Neutrophil (primary cell): ENCODE data around the gene DEDD2.
"Not testable (repeated sequence)": the region's sequence is repeated elsewhere in the genome, so short reads cannot be mapped to it uniquely, and the experiment has no call there.

ENCODE experiments used
- H3K27ac ChIP-seq: fragments of 200-600 bp; sonication (generic); 2 replicates; pipeline ENCODE4 v1.5.1; 2016; ENCODE audit warnings: mild to moderate bottlenecking, moderate library complexity
- H3K27me3 ChIP-seq: fragments of 200-600 bp; sonication (generic); 2 replicates; pipeline ENCODE4 v1.6.0; 2016; ENCODE audit warnings: mild to moderate bottlenecking
- H3K36me3 ChIP-seq: fragments of 200-600 bp; sonication (generic); 2 replicates; pipeline ENCODE4 v1.5.1; 2017
- H3K4me1 ChIP-seq, 2 experiments: fragments of 200-600 bp in 1 of 2; sonication (generic) in 1 of 2; 1 replicate in 1 of 2; 2 replicates in 1 of 2; pipeline versions ENCODE4 v1.5.1 to v1.6.1; 2013 to 2016; ENCODE audit warnings: low read depth in 1 of 2, low read length in 1 of 2, mild to moderate bottlenecking in 1 of 2, moderate library complexity in 1 of 2; ENCODE audit not compliant: control insufficient read depth in 1 of 2, insufficient read depth in 1 of 2
- H3K4me3 ChIP-seq, 2 experiments: fragments of 200-600 bp in 1 of 2; sonication (generic) in 1 of 2; 1 replicate in 1 of 2; 2 replicates in 1 of 2; pipeline ENCODE4 v1.5.1; 2013 to 2016; ENCODE audit warnings: low read depth in 1 of 2, low read length in 1 of 2, mild to moderate bottlenecking in 1 of 2, moderate library complexity in 1 of 2
- H3K9me3 ChIP-seq: fragments of 200-600 bp; sonication (generic); 2 replicates; pipeline ENCODE4 v1.5.1; 2016
- TF ChIP-seq, protein P1 (sequence below): fragments of 200-600 bp; sonication (generic); IDR thresholded peaks from 2 replicates; pipeline ENCODE4 v1.5.1; 2016; ENCODE audit warnings: antibody characterized with exemption

DEDD2 gene

DNA sequence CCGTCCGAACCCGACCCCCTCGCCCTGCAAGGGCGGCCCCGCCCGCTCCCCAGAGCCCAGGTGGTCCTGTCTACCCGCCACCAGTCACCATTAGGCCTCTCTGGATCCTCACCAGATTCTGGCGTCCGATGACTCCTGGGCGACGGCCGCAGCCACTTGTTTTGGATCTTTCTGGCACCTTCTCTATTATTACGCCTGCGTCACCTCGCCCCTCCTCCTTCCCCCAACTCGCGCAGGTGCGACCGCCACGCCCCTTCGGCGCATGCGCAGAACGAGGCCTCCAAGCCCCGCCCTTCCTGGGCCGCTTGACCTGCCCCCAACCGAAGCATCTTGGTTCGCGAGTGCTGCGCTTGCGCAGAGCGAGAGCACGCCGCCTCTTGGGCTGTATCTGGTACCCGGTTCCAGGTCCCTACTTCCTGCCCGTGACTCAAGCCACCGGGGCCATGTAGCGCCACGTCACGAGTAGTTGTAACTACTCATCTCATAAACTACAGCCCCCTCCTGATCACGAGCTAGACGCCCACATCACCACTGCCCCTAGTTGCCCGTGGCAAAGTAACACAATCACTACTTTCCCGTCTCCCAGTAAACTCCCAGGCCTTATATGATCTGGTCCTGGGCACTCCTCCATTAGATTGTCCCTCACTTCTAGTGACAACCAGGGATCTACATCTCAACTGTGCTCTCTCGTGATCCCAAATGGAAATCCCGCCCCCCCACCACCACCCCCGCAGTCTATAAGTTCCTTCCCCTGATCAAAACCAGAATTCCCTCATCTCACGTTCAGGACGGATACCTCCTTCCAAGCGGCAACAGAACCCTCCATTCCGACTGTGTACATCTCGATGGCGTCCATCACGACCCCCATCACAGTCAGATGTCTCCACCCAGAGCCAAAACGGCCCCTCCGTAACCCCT lies at the start of gene DEDD2:
Gene DEDD2, minus strand, starts transcription at position 158 of the 918 bp plus-strand sequence. CDS start 670 bp downstream, outside the sequence.
- H3K36me3 ChIP-seq = peaks cover 37% of the 10 kb centered on the region
- TF ChIP-seq, protein P1, sequence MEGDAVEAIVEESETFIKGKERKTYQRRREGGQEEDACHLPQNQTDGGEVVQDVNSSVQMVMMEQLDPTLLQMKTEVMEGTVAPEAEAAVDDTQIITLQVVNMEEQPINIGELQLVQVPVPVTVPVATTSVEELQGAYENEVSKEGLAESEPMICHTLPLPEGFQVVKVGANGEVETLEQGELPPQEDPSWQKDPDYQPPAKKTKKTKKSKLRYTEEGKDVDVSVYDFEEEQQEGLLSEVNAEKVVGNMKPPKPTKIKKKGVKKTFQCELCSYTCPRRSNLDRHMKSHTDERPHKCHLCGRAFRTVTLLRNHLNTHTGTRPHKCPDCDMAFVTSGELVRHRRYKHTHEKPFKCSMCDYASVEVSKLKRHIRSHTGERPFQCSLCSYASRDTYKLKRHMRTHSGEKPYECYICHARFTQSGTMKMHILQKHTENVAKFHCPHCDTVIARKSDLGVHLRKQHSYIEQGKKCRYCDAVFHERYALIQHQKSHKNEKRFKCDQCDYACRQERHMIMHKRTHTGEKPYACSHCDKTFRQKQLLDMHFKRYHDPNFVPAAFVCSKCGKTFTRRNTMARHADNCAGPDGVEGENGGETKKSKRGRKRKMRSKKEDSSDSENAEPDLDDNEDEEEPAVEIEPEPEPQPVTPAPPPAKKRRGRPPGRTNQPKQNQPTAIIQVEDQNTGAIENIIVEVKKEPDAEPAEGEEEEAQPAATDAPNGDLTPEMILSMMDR = peak; percentile 42
- peaks cover 69 to 72% of the 10 kb centered on the region in 2 experiments for H3K4me1 ChIP-seq
- peak within 1 kb of the TSS; percentile 97 for H3K27ac ChIP-seq
- no peaks in the 10 kb centered on the region for H3K27me3 ChIP-seq
- H3K4me3 ChIP-seq = peak within 1 kb of the TSS; percentile 81 to 99
- no peaks in the 10 kb centered on the region for H3K9me3 ChIP-seq

DNA sequence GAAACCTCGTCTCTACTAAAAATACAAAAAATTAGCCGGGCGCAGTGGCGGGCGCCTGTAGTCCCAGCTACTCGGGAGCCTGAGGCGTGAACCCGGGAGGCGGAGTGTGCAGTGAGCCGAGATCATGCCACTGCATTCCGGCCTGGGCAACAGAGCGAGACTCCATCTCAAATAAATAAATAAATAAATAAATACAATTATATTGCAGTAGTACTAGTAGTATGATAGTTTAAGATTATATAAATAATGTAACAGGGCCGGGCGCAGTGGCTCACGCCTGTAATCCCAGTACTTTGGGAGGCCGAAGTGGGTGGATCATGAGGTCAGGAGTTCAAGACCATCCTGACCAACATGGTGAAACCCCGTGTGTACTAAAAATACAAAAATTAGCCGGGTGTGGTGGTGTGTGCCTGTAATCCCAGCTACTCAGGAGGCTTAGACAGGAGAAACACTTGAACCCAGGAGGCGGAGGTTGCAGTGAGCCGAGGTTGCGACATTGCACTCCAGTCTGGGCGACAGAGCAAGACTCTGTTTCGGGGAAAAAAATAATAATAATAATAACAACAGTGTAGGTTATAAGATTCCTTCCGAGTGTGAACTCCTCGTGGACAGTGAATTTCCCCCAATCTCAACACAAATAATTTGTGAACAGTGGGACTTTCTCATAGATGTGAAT lies 49.6 kb upstream of the DEDD2 start:
- Histone ChIP-seq H3K4me3 (peak overlapping the region; percentile 77 to 83), H3K27ac (peak overlapping the region; percentile 99), H3K4me1 (peaks cover 32 to 39% of the 10 kb centered on the region in 2 experiments)
- not testable (repeated sequence) for H3K27me3 ChIP-seq, H3K9me3 ChIP-seq, H3K36me3 ChIP-seq

GRCh38 chr19:42266105-42266504 lies 48.6 kb upstream of the DEDD2 start:
- H3K27me3 ChIP-seq, H3K27ac ChIP-seq, H3K36me3 ChIP-seq, H3K4me3 ChIP-seq, H3K9me3 ChIP-seq: not testable (repeated sequence)
- H3K4me1 ChIP-seq = peaks cover 26 to 29% of the 10 kb centered on the region in 2 experiments

- Histone ChIP-seq H3K36me3 (no peaks in the 10 kb centered on the region), H3K9me3 (no peaks in the 10 kb centered on the region), H3K27me3 (peaks cover 18% of the 10 kb centered on the region), H3K27ac (no peak overlapping the region), H3K4me1 (no peaks in the 10 kb centered on the region), H3K4me3 (no peak overlapping the region)
- TF ChIP-seq, protein P1 = no peak
These were observed 44.3 kb upstream of the DEDD2 start for GRCh38 chr19:42261763-42262162.

GRCh38 chr19:42257842-42258241 lies 40.4 kb upstream of the DEDD2 start:
- not testable (repeated sequence) for H3K4me3 ChIP-seq, H3K9me3 ChIP-seq, H3K36me3 ChIP-seq, H3K27ac ChIP-seq
- peaks cover 14 to 17% of the 10 kb centered on the region in 2 experiments for H3K4me1 ChIP-seq
- H3K27me3 ChIP-seq = peaks cover 38% of the 10 kb centered on the region

- Histone ChIP-seq H3K27ac (peak overlapping the region; percentile 95), H3K27me3 (peaks cover 38% of the 10 kb centered on the region), H3K4me1 (peaks cover 27 to 34% of the 10 kb centered on the region in 2 experiments), H3K9me3 (no peaks in the 10 kb centered on the region), H3K36me3 (no peaks in the 10 kb centered on the region), H3K4me3 (peak overlapping the region; percentile 92 to 96)
- TF ChIP-seq, protein P1 = no peak
These were observed 38.6 kb upstream of the DEDD2 start for GRCh38 chr19:42255766-42256745.
